ENCODE data around the gene DISC1. TPM values are rescaled to one million over a fixed set of nuclear protein-coding genes. Genes with fewer than 3 reads are reported as not detected.

The DISC1 gene
- total RNA-seq, 1 donor from 2014 or later, result 9.5 TPM

GRCh38 chr1:231935856-231936255 is 309.3 kb downstream of the DISC1 start:
- Histone ChIP-seq H3K27ac (no peak overlapping the region), H3K4me3 (no peak overlapping the region), H3K9me3 (no peaks in the 10 kb centered on the region), H3K36me3 (no peaks in the 10 kb centered on the region), H3K4me1 (peaks cover 18% of the 10 kb centered on the region), H3K27me3 (no peaks in the 10 kb centered on the region)
- intact Hi-C loops (cut with DNase I), result no loop called here
- ATAC-seq (no peak), DNase-seq (no peak)
- no peak for TF ChIP-seq CTCF (IDR thresholded peaks at IDR 0.05)

- no peak for TF ChIP-seq CTCF (IDR thresholded peaks at IDR 0.05)
- Histone ChIP-seq H3K36me3 (no peaks in the 10 kb centered on the region), H3K9me3 (no peaks in the 10 kb centered on the region), H3K4me1 (peaks cover 18% of the 10 kb centered on the region), H3K4me3 (no peak overlapping the region), H3K27ac (no peak overlapping the region), H3K27me3 (no peaks in the 10 kb centered on the region)
- intact Hi-C loops (cut with DNase I), result no loop called here
- DNase-seq (peak; percentile 70), ATAC-seq (peak; percentile 55)
Measured at GRCh38 chr1:231936983-231937775, 310.6 kb downstream of the DISC1 start.

- H3K36me3 ChIP-seq, result no peaks in the 10 kb centered on the region
- H3K27ac ChIP-seq, result no peak overlapping the region
- intact Hi-C loops (cut with DNase I), result no loop called here
- no peaks in the 10 kb centered on the region for H3K9me3 ChIP-seq
- no peak overlapping the region for H3K4me3 ChIP-seq
- H3K4me1 ChIP-seq, result peaks cover 18% of the 10 kb centered on the region
- H3K27me3 ChIP-seq, result no peaks in the 10 kb centered on the region
- TF ChIP-seq CTCF (IDR thresholded peaks at IDR 0.05), result no peak
- ATAC-seq (no peak), DNase-seq (no peak)
Measured at GRCh38 chr1:231938211-231938610, 311.6 kb downstream of the DISC1 start.

GRCh38 chr1:231938711-231939110 is 312.1 kb downstream of the DISC1 start:
- Histone ChIP-seq H3K27me3 (no peaks in the 10 kb centered on the region), H3K27ac (no peak overlapping the region), H3K4me1 (peaks cover 18% of the 10 kb centered on the region), H3K36me3 (no peaks in the 10 kb centered on the region), H3K9me3 (no peaks in the 10 kb centered on the region), H3K4me3 (no peak overlapping the region)
- intact Hi-C loops (cut with DNase I), result no loop called here
- TF ChIP-seq CTCF (IDR thresholded peaks at IDR 0.05), result no peak
- no peak for DNase-seq
- no peak for ATAC-seq

GRCh38 chr1:231939118-231939517 is 312.5 kb downstream of the DISC1 start:
- no peak for DNase-seq
- Histone ChIP-seq H3K9me3 (no peaks in the 10 kb centered on the region), H3K27me3 (no peaks in the 10 kb centered on the region), H3K4me3 (no peak overlapping the region), H3K4me1 (peaks cover 18% of the 10 kb centered on the region), H3K36me3 (no peaks in the 10 kb centered on the region), H3K27ac (no peak overlapping the region)
- intact Hi-C loops (cut with DNase I), result no loop called here
- ATAC-seq, result no peak
- TF ChIP-seq CTCF (IDR thresholded peaks at IDR 0.05), result no peak
